Tibial nerve (tissue), 4 donors: Measurements from ENCODE around the gene KRT27. TPM values are rescaled to one million over a fixed set of nuclear protein-coding genes. Genes with fewer than 3 reads are reported as not detected.

Experiments used
- DNase-seq, 2 donors: peaks; one replicate each; pipeline ENCODE4 v3.0.0-alpha.2; 2019; ENCODE audit warnings: low spot score in 2 of 2
- H3K27ac ChIP-seq, 4 donors: fragments of 200-600 bp; sonication (generic) in 3 of 4; one replicate each; pipeline ENCODE4 v1.5.1; 2017 to 2019; ENCODE audit warnings: mild to moderate bottlenecking in 1 of 4
- H3K27me3 ChIP-seq, 2 donors: fragments of 200-600 bp; sonication (generic) in 1 of 2; one replicate each; pipeline versions ENCODE4 v1.5.1 to v1.6.0; 2017 to 2019
- H3K36me3 ChIP-seq, 3 donors: fragments of 200-600 bp; sonication (generic); one replicate each; pipeline ENCODE4 v1.5.1; 2018 to 2019
- H3K4me1 ChIP-seq, 4 donors: fragments of 200-600 bp; sonication (generic) in 3 of 4; one replicate each; pipeline ENCODE4 v1.5.1; 2017 to 2019
- H3K4me3 ChIP-seq, 4 donors: fragments of 200-600 bp; sonication (generic) in 3 of 4; one replicate each; pipeline ENCODE4 v1.5.1; 2017 to 2019; ENCODE audit warnings: mild to moderate bottlenecking in 1 of 4, moderate library complexity in 1 of 4
- H3K9me3 ChIP-seq, 4 donors: fragments of 200-600 bp; sonication (generic) in 3 of 4; one replicate each; pipeline ENCODE4 v1.5.1; 2017 to 2019
- EP300 ChIP-seq, 2 donors: sonication (generic); formaldehyde crosslinking; IDR thresholded peaks; one replicate each; pipeline ENCODE4 v1.6.1; 2017; ENCODE audit warnings: antibody characterized with exemption in 2 of 2, mild to moderate bottlenecking in 1 of 2
- POLR2A ChIP-seq, 2 donors: fragments of 450-650 bp; IDR thresholded peaks; one replicate each; pipeline ENCODE4 v1.6.1; 2017; ENCODE audit warnings: antibody characterized with exemption in 2 of 2, mild to moderate bottlenecking in 2 of 2, moderate library complexity in 2 of 2
- WGBS, 2 donors: methylation state at CpG; one replicate each; pipeline ENCODE4 v1.1.5; 2018; 5-methylcytosine and 5-hydroxymethylcytosine counted together
- total RNA-seq, 4 donors: library from RNA; depleted of rRNA; stranded (reverse); fragments of >200 nt; gene quantifications; one replicate each; pipeline ENCODE4 v1.1.0, GENCODE V29; 2016
- TF ChIP-seq, protein P1 (sequence below), 5 experiments: fragments of 200-600 bp in 3 of 5; fragments of 450-650 bp in 2 of 5; sonication (generic) in 3 of 5; IDR thresholded peaks; one replicate each; pipeline ENCODE4 v1.5.1; 2016 to 2019; ENCODE audit warnings: antibody characterized with exemption in 5 of 5, mild to moderate bottlenecking in 3 of 5, moderate library complexity in 2 of 5

KRT27 gene
- total RNA-seq, 4 donors from 2014 or later, result not detected

DNA sequence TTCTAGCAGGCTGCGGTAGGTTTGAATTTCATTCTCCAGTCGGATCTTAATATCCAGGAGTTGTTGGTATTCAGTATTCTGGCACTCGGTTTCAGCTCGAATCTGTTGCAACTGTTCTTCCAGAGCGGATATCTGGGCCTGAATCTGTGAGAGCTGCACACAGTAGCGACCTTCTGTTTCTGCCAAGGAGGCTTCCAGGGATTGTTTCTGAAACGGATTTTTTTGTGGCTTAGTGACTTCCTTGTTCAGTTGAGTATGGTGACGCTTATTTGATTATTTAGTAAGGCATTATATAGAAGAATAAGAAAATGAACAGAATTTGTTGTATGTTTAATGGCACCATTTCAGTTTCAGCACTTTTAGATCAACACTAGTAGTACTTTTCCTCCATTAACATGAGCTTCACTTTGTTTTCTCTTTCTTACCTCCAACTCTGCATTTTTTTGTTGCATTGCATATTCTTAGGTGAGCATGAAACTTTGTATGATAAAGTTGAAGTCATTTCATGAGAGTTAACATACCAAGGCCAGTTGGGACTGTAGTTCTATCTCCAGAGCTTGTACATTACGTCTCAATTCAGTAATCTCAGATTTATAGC is 37.3 kb upstream of the KRT27 start:
- peak in 1 of 2 donors; percentile 7 for DNase-seq
- no peaks in the 10 kb centered on the region for H3K9me3 ChIP-seq
- H3K27ac ChIP-seq, result peak overlapping the region; percentile 74 to 95 (median 90)
- peak overlapping the region; percentile 36 to 77 (median 66) for H3K4me3 ChIP-seq
- peaks cover 0 to 30% (median 10%) of the 10 kb centered on the region in 4 donors for H3K4me1 ChIP-seq
- no peak for TF ChIP-seq EP300 (IDR thresholded peaks at IDR 0.05)
- TF ChIP-seq, protein P1, sequence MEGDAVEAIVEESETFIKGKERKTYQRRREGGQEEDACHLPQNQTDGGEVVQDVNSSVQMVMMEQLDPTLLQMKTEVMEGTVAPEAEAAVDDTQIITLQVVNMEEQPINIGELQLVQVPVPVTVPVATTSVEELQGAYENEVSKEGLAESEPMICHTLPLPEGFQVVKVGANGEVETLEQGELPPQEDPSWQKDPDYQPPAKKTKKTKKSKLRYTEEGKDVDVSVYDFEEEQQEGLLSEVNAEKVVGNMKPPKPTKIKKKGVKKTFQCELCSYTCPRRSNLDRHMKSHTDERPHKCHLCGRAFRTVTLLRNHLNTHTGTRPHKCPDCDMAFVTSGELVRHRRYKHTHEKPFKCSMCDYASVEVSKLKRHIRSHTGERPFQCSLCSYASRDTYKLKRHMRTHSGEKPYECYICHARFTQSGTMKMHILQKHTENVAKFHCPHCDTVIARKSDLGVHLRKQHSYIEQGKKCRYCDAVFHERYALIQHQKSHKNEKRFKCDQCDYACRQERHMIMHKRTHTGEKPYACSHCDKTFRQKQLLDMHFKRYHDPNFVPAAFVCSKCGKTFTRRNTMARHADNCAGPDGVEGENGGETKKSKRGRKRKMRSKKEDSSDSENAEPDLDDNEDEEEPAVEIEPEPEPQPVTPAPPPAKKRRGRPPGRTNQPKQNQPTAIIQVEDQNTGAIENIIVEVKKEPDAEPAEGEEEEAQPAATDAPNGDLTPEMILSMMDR (IDR thresholded peaks at IDR 0.05), result no peak
- TF ChIP-seq POLR2A (IDR thresholded peaks at IDR 0.05), result no peak
- H3K36me3 ChIP-seq, result peaks cover 0 to 22% (median 0%) of the 10 kb centered on the region in 3 donors
- 41 to 45% methylated on average over 9 of the region's 9 CpGs for WGBS, 2 donors
- H3K27me3 ChIP-seq, result no peaks in the 10 kb centered on the region

DNA sequence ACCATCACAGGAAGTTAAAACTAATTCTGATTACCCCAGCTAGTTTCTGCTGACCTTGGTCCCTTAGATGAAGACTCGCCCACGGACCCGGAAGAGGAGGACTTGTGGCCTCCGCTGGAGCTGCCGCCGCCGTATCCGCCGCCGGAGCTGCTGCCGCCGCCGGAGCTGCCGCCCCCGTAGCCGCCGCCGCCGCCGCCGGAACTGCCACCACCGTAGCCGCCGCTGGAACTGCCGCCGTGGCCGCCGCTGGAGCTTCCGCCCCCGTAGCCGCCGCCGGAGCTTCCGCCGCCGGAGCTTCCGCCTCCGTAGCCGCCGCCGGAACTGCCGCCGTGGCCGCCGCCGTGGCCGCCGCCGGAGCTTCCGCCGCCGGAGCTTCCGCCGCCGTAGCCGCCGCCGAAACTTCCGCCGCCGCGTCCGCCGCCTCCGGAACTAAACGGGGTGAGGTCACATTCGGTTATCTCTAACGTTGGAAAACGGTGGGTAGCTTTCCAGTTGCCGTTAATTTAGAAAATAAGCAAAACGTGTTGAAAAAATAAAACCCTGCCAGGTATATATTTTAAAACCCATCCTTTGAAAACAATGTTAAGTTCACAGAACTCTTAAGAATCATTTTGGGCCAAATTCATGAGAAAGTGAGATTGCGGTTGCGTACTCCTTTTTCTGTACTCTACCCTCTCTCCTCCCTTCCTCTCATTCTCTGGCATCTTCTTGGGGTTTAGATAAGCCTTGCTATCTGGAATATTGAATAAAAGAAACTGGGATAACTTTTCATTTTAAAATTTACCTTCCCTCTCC is 36.6 kb upstream of the KRT27 start:
- 1% methylated on average over 49 to 68 of the region's 73 CpGs for WGBS, 2 donors
- H3K27me3 ChIP-seq, result no peaks in the 10 kb centered on the region
- peak; percentile 52 to 61 for DNase-seq
- TF ChIP-seq EP300 (IDR thresholded peaks at IDR 0.05) (peak in 1 of 2 donors; percentile 55), POLR2A (IDR thresholded peaks at IDR 0.05) (peak; percentile 45 to 75)
- TF ChIP-seq, protein P1 (IDR thresholded peaks at IDR 0.05), result peak in 2 of 5 experiments; percentile 12 to 42
- H3K36me3 ChIP-seq, result peaks cover 0 to 22% (median 0%) of the 10 kb centered on the region in 3 donors
- H3K4me3 ChIP-seq, result peak overlapping the region; percentile 41 to 77 (median 66)
- H3K4me1 ChIP-seq, result peaks cover 0 to 30% (median 10%) of the 10 kb centered on the region in 4 donors
- H3K9me3 ChIP-seq, result no peaks in the 10 kb centered on the region
- H3K27ac ChIP-seq, result peak overlapping the region; percentile 74 to 95 (median 91)

DNA sequence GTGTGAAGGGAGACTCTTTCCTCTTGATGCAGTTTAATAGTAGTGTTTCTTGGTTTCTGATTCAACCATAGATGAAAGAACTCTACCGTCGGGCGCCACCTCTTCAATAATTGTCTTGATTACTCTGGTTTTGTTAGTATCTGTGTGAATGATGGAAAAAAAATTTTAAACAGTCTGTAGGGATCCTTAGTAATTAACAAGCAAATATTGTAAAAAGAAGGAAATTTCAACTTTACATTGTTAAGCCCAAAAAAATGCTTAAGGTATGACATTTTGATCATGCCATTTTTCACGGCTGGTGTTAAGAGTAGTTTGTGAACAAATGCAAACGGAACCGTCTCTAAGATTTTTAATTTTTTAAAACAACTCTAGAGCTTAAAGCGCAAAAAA is 36.0 kb upstream of the KRT27 start:
- Histone ChIP-seq H3K4me1 (peaks cover 0 to 30% (median 10%) of the 10 kb centered on the region in 4 donors), H3K27ac (peak overlapping the region; percentile 74 to 95 (median 91)), H3K27me3 (no peaks in the 10 kb centered on the region), H3K9me3 (no peaks in the 10 kb centered on the region), H3K36me3 (peaks cover 0 to 22% (median 0%) of the 10 kb centered on the region in 3 donors), H3K4me3 (peak overlapping the region; percentile 41 to 77 (median 66))
- TF ChIP-seq EP300 (IDR thresholded peaks at IDR 0.05), result no peak
- TF ChIP-seq, protein P1 (IDR thresholded peaks at IDR 0.05), result no peak
- TF ChIP-seq POLR2A (IDR thresholded peaks at IDR 0.05), result no peak
- no peak for DNase-seq
- 18 to 20% methylated on average over 7 of the region's 7 CpGs for WGBS, 2 donors

DNA sequence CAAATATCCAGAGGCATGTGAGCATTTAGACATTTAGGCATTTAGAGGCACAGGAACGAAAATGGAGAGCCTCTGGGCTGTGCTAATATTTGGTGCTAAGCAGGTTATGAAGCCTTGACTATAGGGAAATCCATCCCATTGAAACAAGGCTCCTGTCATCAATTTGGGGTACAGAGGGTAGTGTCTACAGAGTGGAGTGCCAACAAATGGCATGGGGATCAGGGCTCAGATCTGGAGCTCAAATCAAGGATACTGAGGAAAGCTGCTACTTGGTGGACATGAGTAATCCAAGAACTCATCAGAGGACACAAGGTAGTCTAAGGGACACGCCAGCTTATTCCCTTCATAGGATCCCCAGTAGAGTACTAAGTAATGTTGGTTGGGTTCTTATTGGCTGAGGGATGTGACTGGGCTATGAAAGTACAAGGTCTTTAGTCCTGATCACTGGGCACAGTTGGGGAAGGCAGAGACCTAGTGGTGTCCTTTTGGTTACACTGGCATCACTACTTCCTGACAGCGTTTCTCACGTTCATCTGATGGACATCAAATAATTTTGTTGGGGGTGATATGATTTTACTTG is 34.8 kb upstream of the KRT27 start:
- no peaks in the 10 kb centered on the region for H3K27me3 ChIP-seq
- peaks cover 0 to 30% (median 10%) of the 10 kb centered on the region in 4 donors for H3K4me1 ChIP-seq
- DNase-seq, result no peak
- peaks cover 0 to 18% (median 0%) of the 10 kb centered on the region in 3 donors for H3K36me3 ChIP-seq
- no peak overlapping the region for H3K4me3 ChIP-seq
- no peaks in the 10 kb centered on the region for H3K9me3 ChIP-seq
- 94 to 96% methylated on average over 4 of the region's 4 CpGs for WGBS, 2 donors
- no peak overlapping the region for H3K27ac ChIP-seq
- TF ChIP-seq EP300 (IDR thresholded peaks at IDR 0.05) (no peak), POLR2A (IDR thresholded peaks at IDR 0.05) (no peak)
- TF ChIP-seq, protein P1 (IDR thresholded peaks at IDR 0.05), result no peak
